Smooth muscle cell (in vitro differentiated cells): ENCODE data around the gene KLF1. TPM values are rescaled to one million over a fixed set of nuclear protein-coding genes. Genes with fewer than 3 reads are reported as not detected.

Experiments used
- DNase-seq: peaks from one replicate; lab custom pipeline; 2025; ENCODE audit not compliant: unreplicated experiment; lab: John Stamatoyannopoulos, UW
- H2AFZ ChIP-seq: fragments of 200-600 bp; sonication (generic); 2 replicates; pipeline ENCODE4 v1.6.0; 2016; ENCODE audit warnings: antibody characterized with exemption, low read depth, mild to moderate bottlenecking
- H3F3A ChIP-seq: fragments of 200-600 bp; sonication (generic); 2 replicates; pipeline ENCODE4 v1.6.0; 2017; ENCODE audit warnings: antibody characterized with exemption, low read depth
- H3K27ac ChIP-seq: fragments of 200-600 bp; sonication (generic); 2 replicates; pipeline ENCODE4 v1.5.1; 2016; ENCODE audit warnings: low read depth, mild to moderate bottlenecking
- H3K27me3 ChIP-seq: fragments of 200-600 bp; sonication (generic); 2 replicates; pipeline ENCODE4 v1.6.1; 2016; ENCODE audit warnings: low read depth, mild to moderate bottlenecking
- H3K36me3 ChIP-seq: fragments of 200-600 bp; sonication (generic); 2 replicates; pipeline ENCODE4 v1.5.1; 2016; ENCODE audit warnings: low read depth
- H3K4me1 ChIP-seq: fragments of 200-600 bp; sonication (generic); 2 replicates; pipeline ENCODE4 v1.5.1; 2016; ENCODE audit warnings: low read depth
- H3K4me2 ChIP-seq: fragments of 200-600 bp; sonication (generic); 2 replicates; pipeline ENCODE4 v1.6.0; 2016; ENCODE audit warnings: mild to moderate bottlenecking
- H3K4me3 ChIP-seq: fragments of 200-600 bp; sonication (generic); 2 replicates; pipeline ENCODE4 v1.5.1; 2016; ENCODE audit warnings: mild to moderate bottlenecking
- H3K79me2 ChIP-seq: fragments of 200-600 bp; sonication (generic); 2 replicates; pipeline ENCODE4 v1.6.0; 2016; ENCODE audit warnings: low read depth, mild to moderate bottlenecking
- H3K9ac ChIP-seq: fragments of 200-600 bp; sonication (generic); 2 replicates; pipeline ENCODE4 v1.6.0; 2016; ENCODE audit warnings: low read depth
- H3K9me3 ChIP-seq: fragments of 200-600 bp; sonication (generic); replicated peaks from 2 replicates; pipeline ENCODE4 v1.5.1; 2016; ENCODE audit warnings: low read depth
- H4K20me1 ChIP-seq: fragments of 200-600 bp; sonication (generic); 2 replicates; pipeline ENCODE4 v1.6.0; 2016; ENCODE audit warnings: low read depth
- CTCF ChIP-seq: fragments of 200-600 bp; sonication (generic); IDR thresholded peaks from 2 replicates; pipeline ENCODE4 v1.5.1; 2017; ENCODE audit warnings: borderline replicate concordance, mild to moderate bottlenecking, antibody characterized with exemption; ENCODE audit not compliant: insufficient read depth, poor library complexity, severe bottlenecking
- WGBS: methylation state at CpG from one replicate; pipeline ENCODE4 v1.1.7; 2016; ENCODE audit warnings: low lambda C conversion rate; 5-methylcytosine and 5-hydroxymethylcytosine counted together
- polyA plus RNA-seq: library from polyadenylated mRNA; unstranded; fragments of >200 nt; fragmentation: Nextera tagmentation; extraction: Ambion mirVana; gene quantifications from 2 replicates; pipeline ENCODE4 v1.2.1, GENCODE V29; 2016
- total RNA-seq: library from RNA; depleted of rRNA; stranded (reverse); fragments of >200 nt; gene quantifications from 2 replicates; pipeline ENCODE4 v1.2.3, GENCODE V29; 2014

Gene KLF1
- total and polyA plus RNA-seq, 2 experiments from 2014 or later = 0.09 TPM; not detected in 1

GRCh38 chr19:12868540-12869112 lies 18.4 kb downstream of the KLF1 start:
- no peaks in the 10 kb centered on the region for H3K27me3 ChIP-seq
- no peak overlapping the region for H3K4me2 ChIP-seq
- whole genome bisulfite sequencing = 94% methylated on average over 10 of the region's 10 CpGs
- no peaks in the 10 kb centered on the region for H4K20me1 ChIP-seq
- H3K4me1 ChIP-seq = peaks cover 4% of the 10 kb centered on the region
- TF ChIP-seq CTCF = no peak
- no peak for DNase-seq
- H3K79me2 ChIP-seq = no peaks in the 10 kb centered on the region
- H3K9ac ChIP-seq = no peak overlapping the region
- H3K36me3 ChIP-seq = no peaks in the 10 kb centered on the region
- no peak overlapping the region for H3K4me3 ChIP-seq
- H3K27ac ChIP-seq = no peak overlapping the region
- H2AFZ ChIP-seq = no peak overlapping the region
- no peaks in the 10 kb centered on the region for H3K9me3 ChIP-seq
- no peaks in the 10 kb centered on the region for H3F3A ChIP-seq

- Histone ChIP-seq H2AFZ (peak overlapping the region; percentile 96), H3K9me3 (no peaks in the 10 kb centered on the region), H3K27me3 (no peaks in the 10 kb centered on the region), H3K4me2 (peak overlapping the region; percentile 91), H3K4me3 (peak overlapping the region; percentile 55), H4K20me1 (no peaks in the 10 kb centered on the region), H3K27ac (no peak overlapping the region), H3K9ac (no peak overlapping the region), H3K4me1 (peaks cover 4% of the 10 kb centered on the region), H3K36me3 (no peaks in the 10 kb centered on the region), H3K79me2 (no peaks in the 10 kb centered on the region), H3F3A (no peaks in the 10 kb centered on the region)
- 15% methylated on average over 48 of the region's 51 CpGs for WGBS
- no peak for TF ChIP-seq CTCF
- DNase-seq = peak; percentile 36
Measured at GRCh38 chr19:12867120-12868099, 19.6 kb downstream of the KLF1 start.

- H2AFZ ChIP-seq = no peak overlapping the region
- no peaks in the 10 kb centered on the region for H4K20me1 ChIP-seq
- H3K79me2 ChIP-seq = no peaks in the 10 kb centered on the region
- peaks cover 4% of the 10 kb centered on the region for H3K4me1 ChIP-seq
- no peaks in the 10 kb centered on the region for H3K36me3 ChIP-seq
- no peaks in the 10 kb centered on the region for H3K27me3 ChIP-seq
- no peak overlapping the region for H3K4me3 ChIP-seq
- no peak for DNase-seq
- H3K9me3 ChIP-seq = no peaks in the 10 kb centered on the region
- WGBS = 90% methylated on average over 29 of the region's 29 CpGs
- H3K27ac ChIP-seq = no peak overlapping the region
- H3F3A ChIP-seq = no peaks in the 10 kb centered on the region
- H3K9ac ChIP-seq = no peak overlapping the region
- TF ChIP-seq CTCF = no peak
- no peak overlapping the region for H3K4me2 ChIP-seq
Measured at GRCh38 chr19:12866416-12867119, 20.4 kb downstream of the KLF1 start.
